GM23248 (cell line): ENCODE measurements around the gene ZNF200. TPM values are rescaled to one million over a fixed set of nuclear protein-coding genes. Genes with fewer than 3 reads are reported as not detected.

Experiments used
- DNase-seq: peaks from one replicate; pipeline ENCODE4 v3.0.0-alpha.2; 2015
- H2AFZ ChIP-seq: fragments of 200-600 bp; sonication (generic); 2 replicates; pipeline ENCODE4 v1.6.1; 2016; ENCODE audit warnings: antibody characterized with exemption
- H3F3A ChIP-seq: fragments of 200-600 bp; sonication (generic); 2 replicates; pipeline ENCODE4 v1.6.1; 2016; ENCODE audit warnings: mild to moderate bottlenecking, antibody characterized with exemption, mixed run types; ENCODE audit not compliant: insufficient read depth
- H3K27ac ChIP-seq: fragments of 200-600 bp; sonication (generic); 2 replicates; pipeline ENCODE4 v1.5.1; 2016; ENCODE audit warnings: mild to moderate bottlenecking
- H3K27me3 ChIP-seq: fragments of 200-600 bp; sonication (generic); replicated peaks from 2 replicates; pipeline ENCODE4 v1.6.1; 2016; ENCODE audit warnings: mild to moderate bottlenecking; ENCODE audit not compliant: insufficient read depth
- H3K36me3 ChIP-seq: fragments of 200-600 bp; sonication (generic); 2 replicates; pipeline ENCODE4 v1.6.1; 2016; ENCODE audit warnings: low read depth, mild to moderate bottlenecking
- H3K4me1 ChIP-seq: fragments of 200-600 bp; sonication (generic); 2 replicates; pipeline ENCODE4 v1.6.1; 2016; ENCODE audit warnings: mild to moderate bottlenecking; ENCODE audit not compliant: insufficient read depth
- H3K4me2 ChIP-seq: fragments of 200-600 bp; sonication (generic); one replicate; pipeline ENCODE4 v1.6.1; 2016; ENCODE audit warnings: mild to moderate bottlenecking; ENCODE audit not compliant: unreplicated experiment
- H3K4me3 ChIP-seq: fragments of 200-600 bp; sonication (generic); 2 replicates; pipeline ENCODE4 v1.5.1; 2016; ENCODE audit warnings: mild to moderate bottlenecking
- H3K79me2 ChIP-seq: fragments of 200-600 bp; sonication (generic); 2 replicates; pipeline ENCODE4 v1.6.1; 2016; ENCODE audit warnings: mild to moderate bottlenecking; ENCODE audit not compliant: insufficient read depth
- H3K9ac ChIP-seq: fragments of 200-600 bp; sonication (generic); 2 replicates; pipeline ENCODE4 v1.6.1; 2016; ENCODE audit warnings: mild to moderate bottlenecking
- H3K9me2 ChIP-seq: fragments of 200-600 bp; sonication (generic); 2 replicates; pipeline ENCODE4 v1.6.1; 2016; ENCODE audit warnings: mixed run types, mild to moderate bottlenecking, moderate library complexity; ENCODE audit not compliant: insufficient read depth
- H3K9me3 ChIP-seq: fragments of 200-600 bp; sonication (generic); one replicate; pipeline ENCODE4 v1.6.1; 2017; ENCODE audit warnings: low read depth
- H4K20me1 ChIP-seq: fragments of 200-600 bp; sonication (generic); 2 replicates; pipeline ENCODE4 v1.6.0; 2016; ENCODE audit not compliant: insufficient read depth
- EZH2 ChIP-seq: fragments of 200-600 bp; sonication (generic); IDR thresholded peaks from 2 replicates; pipeline ENCODE4 v1.6.1; 2018; ENCODE audit warnings: antibody characterized with exemption, mild to moderate bottlenecking; ENCODE audit not compliant: insufficient read depth, poor library complexity, severe bottlenecking
- EZH2phosphoT487 ChIP-seq: fragments of 200-600 bp; sonication (generic); IDR thresholded peaks from 2 replicates; pipeline ENCODE4 v1.6.1; 2018; ENCODE audit warnings: antibody characterized with exemption, moderate library complexity, mild to moderate bottlenecking, low read depth; ENCODE audit not compliant: insufficient read depth
- WGBS, 2 experiments: methylation state at CpG; one replicate each; pipeline ENCODE4 v1.1.6; 2015 to 2017; ENCODE audit warnings: low lambda C conversion rate in 2 of 2, low coverage in 1 of 2; ENCODE audit errors: missing lambda C conversion rate in 2 of 2; 5-methylcytosine and 5-hydroxymethylcytosine counted together
- in situ Hi-C: fragments of 300-500 bp; cut with MboI; formaldehyde crosslinking; loops from 2 replicates; pipeline ENCODE4 v1.15.0; 2020
- polyA plus RNA-seq: library from polyadenylated mRNA; unstranded; fragments of >200 nt; fragmentation: Nextera tagmentation; extraction: Ambion mirVana; gene quantifications from 2 replicates; pipeline ENCODE4 v1.2.1, GENCODE V29; 2016
- total RNA-seq: library from RNA; depleted of rRNA; stranded (reverse); fragments of >200 nt; shearing (Covaris generic); gene quantifications from 2 replicates; pipeline ENCODE4 v1.2.3, GENCODE V29; 2014

ZNF200 gene
- total and polyA plus RNA-seq, 2 experiments from 2014 or later = 7.8 to 10.3 TPM

GRCh38 chr16:3264137-3265036, 29.4 kb upstream of the ZNF200 start:
- peak overlapping the region; percentile 98 for H3K27ac ChIP-seq
- H3K36me3 ChIP-seq = no peaks in the 10 kb centered on the region
- H3K4me1 ChIP-seq = peaks cover 15% of the 10 kb centered on the region; the same call in 1 of the 2 replicates
- peak overlapping the region; percentile 71 for H3K4me2 ChIP-seq
- no peaks in the 10 kb centered on the region for H4K20me1 ChIP-seq
- in situ Hi-C loops = no loop called here
- peaks cover 27% of the 10 kb centered on the region for H3K79me2 ChIP-seq
- peaks cover 17% of the 10 kb centered on the region for H3F3A ChIP-seq
- H3K9ac ChIP-seq = peak overlapping the region; percentile 97
- no peaks in the 10 kb centered on the region for H3K9me2 ChIP-seq
- H2AFZ ChIP-seq = peak overlapping the region; percentile 77
- H3K9me3 ChIP-seq = no peaks in the 10 kb centered on the region
- TF ChIP-seq EZH2phosphoT487 (no peak), EZH2 (no peak)
- DNase-seq = peak; percentile 99
- 1 to 2% methylated on average over 68 to 75 of the region's 77 CpGs for WGBS, 2 experiments
- H3K27me3 ChIP-seq = no peaks in the 10 kb centered on the region
- H3K4me3 ChIP-seq = peak overlapping the region; percentile 85

- H3K27me3 ChIP-seq = no peaks in the 10 kb centered on the region
- in situ Hi-C loops = no loop called here
- no peaks in the 10 kb centered on the region for H3K36me3 ChIP-seq
- TF ChIP-seq EZH2phosphoT487 (no peak), EZH2 (no peak)
- H3K4me3 ChIP-seq = no peak overlapping the region
- DNase-seq = no peak
- no peaks in the 10 kb centered on the region for H3K9me2 ChIP-seq
- H3K79me2 ChIP-seq = peaks cover 20% of the 10 kb centered on the region
- no peak overlapping the region for H3K27ac ChIP-seq
- peaks cover 22% of the 10 kb centered on the region; the same call in 1 of the 2 replicates for H3K4me1 ChIP-seq
- no peaks in the 10 kb centered on the region for H3K9me3 ChIP-seq
- WGBS, 2 experiments = 98% methylated on average over 4 of the region's 4 CpGs
- no peak overlapping the region for H3K4me2 ChIP-seq
- no peaks in the 10 kb centered on the region for H4K20me1 ChIP-seq
- H3K9ac ChIP-seq = no peak overlapping the region
- H2AFZ ChIP-seq = no peak overlapping the region
- H3F3A ChIP-seq = peaks cover 18% of the 10 kb centered on the region
These were observed 27.6 kb upstream of the ZNF200 start for GRCh38 chr16:3262517-3262916.

DNA sequence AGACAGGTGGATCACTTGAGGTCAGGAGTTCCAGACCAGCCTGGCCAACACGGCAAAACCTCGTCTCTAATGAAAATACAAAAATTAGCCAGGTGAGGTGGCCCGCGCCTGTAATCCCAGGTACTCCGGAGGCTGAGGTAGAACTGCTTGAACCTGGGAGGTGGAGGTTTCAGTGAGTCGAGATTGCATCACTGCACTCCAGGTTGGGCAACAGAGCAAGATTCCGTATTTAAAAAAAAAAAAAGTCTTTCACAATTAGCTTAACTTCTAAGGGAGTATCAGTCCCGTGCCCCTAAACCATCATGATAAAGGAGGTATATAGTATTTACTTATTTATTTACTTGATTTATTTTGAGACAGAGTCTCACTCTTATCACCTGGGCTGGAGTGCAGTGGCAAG, 24.9 kb upstream of the ZNF200 start:
- no peak for DNase-seq
- 69 to 76% methylated on average over 8 of the region's 8 CpGs for WGBS, 2 experiments
- Histone ChIP-seq H3K9me2 (no peaks in the 10 kb centered on the region), H3K79me2 (no peaks in the 10 kb centered on the region), H3K4me3 (no peak overlapping the region), H3K27ac (0 out of 2 replicates have a peak overlapping the region, but pooled peaks have one; percentile 75), H4K20me1 (no peaks in the 10 kb centered on the region), H3K27me3 (no peaks in the 10 kb centered on the region), H3K4me1 (peaks cover 8% of the 10 kb centered on the region; the same call in 1 of the 2 replicates), H3K9me3 (no peaks in the 10 kb centered on the region), H3F3A (peaks cover 11% of the 10 kb centered on the region; the same call in 1 of the 2 replicates), H3K4me2 (no peak overlapping the region), H3K36me3 (no peaks in the 10 kb centered on the region), H2AFZ (no peak overlapping the region), H3K9ac (no peak overlapping the region)
- TF ChIP-seq EZH2 (no peak), EZH2phosphoT487 (no peak)
- in situ Hi-C loops = no loop called here

DNA sequence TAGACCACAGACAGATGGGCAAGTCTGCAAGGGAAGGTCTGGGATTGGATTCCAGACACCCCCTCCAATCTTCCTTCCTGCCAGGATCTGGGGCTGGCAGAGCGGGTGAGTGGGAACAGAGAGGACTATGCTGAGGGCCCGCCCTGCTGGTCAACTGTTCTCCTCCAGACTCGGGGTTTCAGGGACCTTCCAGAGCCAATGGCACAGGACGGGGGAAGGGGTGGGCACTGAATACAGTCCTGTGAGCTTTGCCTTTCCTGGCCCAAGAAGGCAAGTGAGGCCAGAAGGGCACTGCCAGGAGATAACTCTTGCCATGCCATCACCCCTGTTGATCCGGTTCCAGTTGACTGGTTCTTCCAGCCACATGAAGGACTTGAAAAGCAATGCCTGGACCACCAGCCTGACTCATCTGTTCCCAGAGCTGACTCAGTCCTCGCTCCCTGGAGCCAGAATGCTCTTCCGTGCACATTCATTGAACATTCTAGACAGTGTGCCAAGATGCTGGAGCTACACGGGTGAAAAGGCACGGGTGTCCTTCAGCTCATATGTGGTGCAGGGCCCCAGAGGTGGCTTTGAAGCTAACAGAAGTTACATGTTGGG, 22.0 kb upstream of the ZNF200 start:
- in situ Hi-C loops = no loop called here
- Histone ChIP-seq H3K27me3 (no peaks in the 10 kb centered on the region), H2AFZ (no peak overlapping the region), H3K4me1 (peaks cover 8% of the 10 kb centered on the region; the same call in 1 of the 2 replicates), H3K9me2 (no peaks in the 10 kb centered on the region), H3K79me2 (no peaks in the 10 kb centered on the region), H3K36me3 (no peaks in the 10 kb centered on the region), H3F3A (0 out of 2 replicates have a peak, but pooled peaks cover 4% of the 10 kb centered on the region), H3K9ac (no peak overlapping the region), H3K4me2 (no peak overlapping the region), H3K9me3 (no peaks in the 10 kb centered on the region), H3K27ac (no peak overlapping the region), H4K20me1 (no peaks in the 10 kb centered on the region), H3K4me3 (no peak overlapping the region)
- TF ChIP-seq EZH2phosphoT487 = no peak
- TF ChIP-seq EZH2 = no peak
- peak; percentile 79 for DNase-seq
- 46 to 50% methylated on average over 9 of the region's 9 CpGs for WGBS, 2 experiments
